ENCODE results near the gene C16orf96. TPM values are rescaled to one million over a fixed set of nuclear protein-coding genes. Genes with fewer than 3 reads are reported as not detected.

Gene C16orf96
- total and polyA plus RNA-seq, 2 donors (not counting 3 experiments of a cell fraction or from before 2014, with no cell fraction given): not detected

GRCh38 chr16:4578961-4579530 lies 22.9 kb downstream of the C16orf96 start:
- dilution Hi-C loops (cut with MboI; ENCODE audit: extremely low pct_ligation_motif_present, low sequenced_read_pairs): no loop called here
- POLR2A ChIA-PET: no interaction called here
- no peaks in the 10 kb centered on the region for H4K20me1 ChIP-seq (replicated peaks; ENCODE audit: control insufficient read depth, extremely low read depth, insufficient read depth, low read length)
- H3K9me1 ChIP-seq (replicated peaks; ENCODE audit: control insufficient read depth, extremely low read depth, insufficient read depth, low read length): no peaks in the 10 kb centered on the region
- no peak overlapping the region for H2AFZ ChIP-seq (ENCODE audit: low read depth, low read length)
- H3K4me3 ChIP-seq (replicated peaks in 1 of 3; ENCODE audit: insufficient read depth in 1 of 3, low read depth in 1 of 3, low read length in 3 of 3): no peak overlapping the region
- H3K9ac ChIP-seq (replicated peaks; ENCODE audit: extremely low read depth, insufficient read depth, low read length): no peak overlapping the region
- no TSS peak for BruUV-seq (replicated peaks)
- no peak overlapping the region for H3K4me2 ChIP-seq (ENCODE audit: insufficient read depth, low read length)
- TF ChIP-seq EZH2 (IDR thresholded peaks at IDR 0.05; ENCODE audit: borderline replicate concordance, low read depth, low read length, severe bottlenecking): no peak
- no peak for TF ChIP-seq POLR2AphosphoS5 (IDR thresholded peaks at IDR 0.05; ENCODE audit: insufficient read depth, low read depth, low read length)
- no peak for TF ChIP-seq CTCF (IDR thresholded peaks at IDR 0.05; ENCODE audit: extremely low read depth in 1 of 2, insufficient read depth in 1 of 2, low read depth in 1 of 2, low read length in 2 of 2)
- TF ChIP-seq FOS (IDR thresholded peaks at IDR 0.05; ENCODE audit: borderline replicate concordance, insufficient read depth, low read length): no peak
- TF ChIP-seq MAX (IDR thresholded peaks at IDR 0.05; ENCODE audit: insufficient read depth, insufficient read length): no peak
- TF ChIP-seq GATA2 (IDR thresholded peaks at IDR 0.05; ENCODE audit: insufficient read depth, insufficient read length, low read depth, low read length): no peak
- no peak for TF ChIP-seq JUN (IDR thresholded peaks at IDR 0.05; ENCODE audit: borderline replicate concordance, insufficient read depth, insufficient read length, low read depth)
- TF ChIP-seq POLR2A (IDR thresholded peaks at IDR 0.05; ENCODE audit: low read depth, low read length): no peak
- TF ChIP-seq MYC (IDR thresholded peaks at IDR 0.05; ENCODE audit: low read depth, low read length): no peak
- no peaks in the 10 kb centered on the region for H3K9me3 ChIP-seq (replicated peaks; ENCODE audit: control insufficient read depth, insufficient read depth, low read length)
- DNase-seq (ENCODE audit: low read depth, low spot score) (no peak), FAIRE-seq (no peak)
- H3K4me1 ChIP-seq (ENCODE audit: control insufficient read depth, extremely low read depth, insufficient read depth, low read length): no peaks in the 10 kb centered on the region
- H3K27ac ChIP-seq (ENCODE audit: insufficient read depth, low read depth, low read length): no peak overlapping the region
- CTCF ChIA-PET: interaction anchor here (1.2 to 1.4 kb wide), 2 partner anchors 8 to 30 kb away, joined by 3 to 5 read pairs; no protein-coding TSS in a partner anchor
- intact Hi-C loops (cut with micrococcal nuclease): no loop called here
- H3K79me2 ChIP-seq (ENCODE audit: control insufficient read depth, insufficient read depth, low read length): no peaks in the 10 kb centered on the region
- H3K27me3 ChIP-seq (ENCODE audit: control insufficient read depth in 2 of 2, insufficient read depth in 2 of 2, low read length in 2 of 2): no peaks in the 10 kb centered on the region
- no peaks in the 10 kb centered on the region for H3K36me3 ChIP-seq (ENCODE audit: control insufficient read depth in 2 of 2, extremely low read depth in 1 of 2, insufficient read depth in 2 of 2, low read length in 2 of 2)

All from endothelial cell of umbilical vein (primary cell).